DOHH2 (cell line): Measurements from ENCODE around the gene RBM20.

Source experiments
- H3F3A ChIP-seq: fragments of 200-600 bp; sonication (generic), shearing (Covaris generic); 2 replicates; pipeline ENCODE4 v1.6.0; 2016; ENCODE audit warnings: antibody characterized with exemption, mild to moderate bottlenecking; ENCODE audit not compliant: control insufficient read depth, insufficient read depth
- H3K27ac ChIP-seq: fragments of 200-600 bp; sonication (generic); 2 replicates; pipeline ENCODE4 v1.5.1; 2014; ENCODE audit warnings: low read depth, mild to moderate bottlenecking, low read length, moderate library complexity
- H3K27me3 ChIP-seq: fragments of 200-600 bp; sonication (generic); 2 replicates; pipeline ENCODE4 v1.6.1; 2014; ENCODE audit warnings: mild to moderate bottlenecking, low read length, mixed read lengths; ENCODE audit not compliant: control insufficient read depth
- H3K36me3 ChIP-seq: fragments of 200-600 bp; sonication (generic); 2 replicates; pipeline ENCODE4 v1.6.1; 2014; ENCODE audit warnings: mild to moderate bottlenecking, low read length, moderate library complexity, mixed read lengths; ENCODE audit not compliant: control insufficient read depth
- H3K4me1 ChIP-seq: fragments of 200-600 bp; sonication (generic); 2 replicates; pipeline ENCODE4 v1.6.1; 2014; ENCODE audit warnings: mild to moderate bottlenecking, low read length, mixed read lengths; ENCODE audit not compliant: control insufficient read depth
- H3K4me2 ChIP-seq: fragments of 200-600 bp; sonication (generic); 2 replicates; pipeline ENCODE4 v1.6.0; 2014; ENCODE audit warnings: mild to moderate bottlenecking, low read length, moderate library complexity
- H3K4me3 ChIP-seq: fragments of 200-600 bp; sonication (generic); 2 replicates; pipeline ENCODE4 v1.5.1; 2014; ENCODE audit warnings: mild to moderate bottlenecking, low read length, mixed read lengths
- H3K79me2 ChIP-seq: fragments of 200-600 bp; sonication (generic); 2 replicates; pipeline ENCODE4 v1.6.1; 2014; ENCODE audit warnings: mild to moderate bottlenecking, low read length, mixed read lengths; ENCODE audit not compliant: control insufficient read depth
- H3K9me2 ChIP-seq: fragments of 200-600 bp; sonication (generic); replicated peaks from 2 replicates; pipeline ENCODE4 v1.6.1; 2014; ENCODE audit warnings: mild to moderate bottlenecking, low read length, mixed read lengths; ENCODE audit not compliant: control insufficient read depth
- H3K9me3 ChIP-seq: fragments of 200-600 bp; sonication (generic); 2 replicates; pipeline ENCODE4 v1.6.1; 2014; ENCODE audit warnings: antibody characterized with exemption, low read length, mixed read lengths; ENCODE audit not compliant: control insufficient read depth, insufficient read depth
- H4K20me1 ChIP-seq: fragments of 200-600 bp; sonication (generic); 2 replicates; pipeline ENCODE4 v1.6.0; 2014; ENCODE audit warnings: low read depth, mild to moderate bottlenecking, antibody characterized with exemption, low read length, moderate library complexity; ENCODE audit not compliant: control insufficient read depth, insufficient read depth
- EZH2phosphoT487 ChIP-seq: fragments of 200-600 bp; sonication (generic); IDR thresholded peaks from 2 replicates; pipeline ENCODE4 v1.6.1; 2017; ENCODE audit warnings: borderline replicate concordance, mild to moderate bottlenecking, antibody characterized with exemption, low read length, moderate library complexity, mixed read lengths
- TF ChIP-seq, protein P1 (sequence below): fragments of 200-600 bp; sonication (generic); IDR thresholded peaks from one replicate; pipeline ENCODE4 v1.5.1; 2014; ENCODE audit warnings: antibody characterized with exemption, mild to moderate bottlenecking, low read depth, low read length; ENCODE audit not compliant: poor library complexity, severe bottlenecking

RBM20 gene

GRCh38 chr10:110813743-110814472 lies 169.8 kb downstream of the RBM20 start:
- H3K79me2 ChIP-seq: no peaks in the 10 kb centered on the region
- H3K4me1 ChIP-seq: peaks cover 4% of the 10 kb centered on the region; the same call in 1 of the 2 replicates

DNA sequence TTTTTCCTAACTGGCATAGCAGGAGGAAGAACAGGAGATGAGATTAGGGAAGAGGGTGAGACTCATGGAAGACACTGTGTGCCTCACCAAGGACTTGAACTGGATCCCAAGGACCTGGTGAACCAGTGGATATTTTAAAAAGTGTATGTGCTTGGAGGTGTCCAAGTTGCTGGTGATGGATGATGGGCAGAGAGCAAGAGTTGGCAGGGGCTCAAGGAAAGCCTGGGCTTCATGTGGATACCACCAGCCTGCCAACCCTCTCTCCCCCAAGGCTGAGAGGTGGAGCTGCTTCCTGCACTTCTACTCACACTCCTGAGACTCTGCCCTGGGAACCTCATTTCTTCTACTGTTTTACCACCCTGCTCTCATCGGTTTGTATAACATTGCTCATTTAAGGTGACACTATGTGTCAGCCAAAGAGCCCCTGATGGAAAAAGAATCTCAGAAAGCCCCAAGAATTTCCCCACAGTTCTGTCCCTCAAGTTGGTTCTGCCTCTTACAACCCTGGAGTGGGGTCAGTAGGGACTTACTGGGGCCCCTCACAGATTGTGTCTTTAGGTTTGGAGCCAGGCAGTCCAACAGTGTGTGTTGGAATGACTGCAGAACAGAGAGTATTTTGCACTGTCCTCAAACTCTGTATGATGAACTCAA lies 171.3 kb downstream of the RBM20 start:
- Histone ChIP-seq H3K27ac (no peak overlapping the region), H3K79me2 (no peaks in the 10 kb centered on the region), H4K20me1 (no peaks in the 10 kb centered on the region), H3F3A (no peaks in the 10 kb centered on the region), H3K4me1 (peaks cover 4% of the 10 kb centered on the region; the same call in 1 of the 2 replicates), H3K4me2 (no peak overlapping the region), H3K27me3 (0 out of 2 replicates have a peak, but pooled peaks cover 2% of the 10 kb centered on the region), H3K9me3 (no peaks in the 10 kb centered on the region), H3K4me3 (no peak overlapping the region), H3K36me3 (no peaks in the 10 kb centered on the region), H3K9me2 (no peaks in the 10 kb centered on the region)
- TF ChIP-seq, protein P1, sequence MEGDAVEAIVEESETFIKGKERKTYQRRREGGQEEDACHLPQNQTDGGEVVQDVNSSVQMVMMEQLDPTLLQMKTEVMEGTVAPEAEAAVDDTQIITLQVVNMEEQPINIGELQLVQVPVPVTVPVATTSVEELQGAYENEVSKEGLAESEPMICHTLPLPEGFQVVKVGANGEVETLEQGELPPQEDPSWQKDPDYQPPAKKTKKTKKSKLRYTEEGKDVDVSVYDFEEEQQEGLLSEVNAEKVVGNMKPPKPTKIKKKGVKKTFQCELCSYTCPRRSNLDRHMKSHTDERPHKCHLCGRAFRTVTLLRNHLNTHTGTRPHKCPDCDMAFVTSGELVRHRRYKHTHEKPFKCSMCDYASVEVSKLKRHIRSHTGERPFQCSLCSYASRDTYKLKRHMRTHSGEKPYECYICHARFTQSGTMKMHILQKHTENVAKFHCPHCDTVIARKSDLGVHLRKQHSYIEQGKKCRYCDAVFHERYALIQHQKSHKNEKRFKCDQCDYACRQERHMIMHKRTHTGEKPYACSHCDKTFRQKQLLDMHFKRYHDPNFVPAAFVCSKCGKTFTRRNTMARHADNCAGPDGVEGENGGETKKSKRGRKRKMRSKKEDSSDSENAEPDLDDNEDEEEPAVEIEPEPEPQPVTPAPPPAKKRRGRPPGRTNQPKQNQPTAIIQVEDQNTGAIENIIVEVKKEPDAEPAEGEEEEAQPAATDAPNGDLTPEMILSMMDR: no peak
- no peak for TF ChIP-seq EZH2phosphoT487

More at GRCh38 chr10:110813743-110814472, 169.8 kb downstream of the RBM20 start:
- Histone ChIP-seq H3K4me2 (no peak overlapping the region), H3K27ac (no peak overlapping the region), H3K9me2 (no peaks in the 10 kb centered on the region), H3F3A (no peaks in the 10 kb centered on the region), H3K4me3 (no peak overlapping the region), H3K36me3 (no peaks in the 10 kb centered on the region), H3K9me3 (no peaks in the 10 kb centered on the region), H4K20me1 (no peaks in the 10 kb centered on the region), H3K27me3 (0 out of 2 replicates have a peak, but pooled peaks cover 2% of the 10 kb centered on the region)
- no peak for TF ChIP-seq EZH2phosphoT487

DNA sequence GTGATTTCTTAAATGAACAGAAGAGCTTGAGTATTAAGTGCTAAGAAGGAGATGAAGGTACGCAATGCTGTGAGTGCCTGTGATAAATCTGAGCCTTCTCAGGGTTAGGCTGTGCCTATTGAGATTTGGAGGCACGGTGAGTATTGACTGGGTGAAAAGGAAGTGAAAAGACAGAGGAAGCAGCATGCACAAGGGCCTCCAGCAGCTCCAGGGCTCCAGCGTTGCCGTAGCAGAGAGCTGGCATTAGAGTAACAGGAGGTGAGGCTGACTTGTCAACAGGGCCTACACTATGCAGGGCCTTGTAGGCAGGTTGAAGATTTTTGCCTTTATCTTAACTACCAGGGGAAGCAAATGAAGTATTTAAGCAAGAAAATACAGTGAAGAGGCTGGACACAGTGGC lies 173.5 kb downstream of the RBM20 start:
- no peaks in the 10 kb centered on the region for H3K27me3 ChIP-seq
- H3K27ac ChIP-seq: no peak overlapping the region
- H3K4me1 ChIP-seq: peaks cover 7% of the 10 kb centered on the region
- no peaks in the 10 kb centered on the region for H3K79me2 ChIP-seq
- no peaks in the 10 kb centered on the region for H3K9me2 ChIP-seq
- H3K4me2 ChIP-seq: no peak overlapping the region
- H3F3A ChIP-seq: no peaks in the 10 kb centered on the region
- no peaks in the 10 kb centered on the region for H4K20me1 ChIP-seq
- no peak overlapping the region for H3K4me3 ChIP-seq
- H3K36me3 ChIP-seq: no peaks in the 10 kb centered on the region
- no peaks in the 10 kb centered on the region for H3K9me3 ChIP-seq
- TF ChIP-seq, protein P1: no peak
- no peak for TF ChIP-seq EZH2phosphoT487
